H1 (cell line): ENCODE results near the gene CISTR. TPM values are rescaled to one million over a fixed set of nuclear protein-coding genes. Genes with fewer than 3 reads are reported as not detected.

Experiments
- ASH2L ChIP-seq: fragments of 200-600, 300-600 bp; sonication (generic); IDR thresholded peaks from one replicate; pipeline ENCODE4 v1.7.1; 2017; ENCODE audit warnings: low read length
- CREB1 ChIP-seq: IDR thresholded peaks from 2 replicates; pipeline ENCODE4 v1.6.1; 2012; ENCODE audit warnings: inconsistent platforms
- HDAC6 ChIP-seq: IDR thresholded peaks from one replicate; pipeline ENCODE4 v1.7.1; 2012; ENCODE audit warnings: low read depth, mild to moderate bottlenecking, inconsistent platforms, low read length, moderate library complexity
- YY1 ChIP-seq: IDR thresholded peaks from 2 replicates; pipeline ENCODE4 v1.6.1; 2011; ENCODE audit warnings: low read depth, mild to moderate bottlenecking, low read length
- polyA plus RNA-seq, 7 experiments: library from polyadenylated mRNA; depleted of rRNA in 3 of 7; stranded (reverse) in 5 of 7; unstranded in 2 of 7; fragments of >200 nt in 5 of 7; fragments of 200-250 nt in 2 of 7; gene quantifications; 1 replicate in 5 of 7; 2 replicates in 1 of 7; 4 replicates in 1 of 7; pipeline versions ENCODE4 v1.2.1 to v1.2.3, GENCODE V29; 2011 to 2013; ENCODE audit warnings: missing spikeins in 2 of 7, mixed read lengths in 2 of 7
- total RNA-seq: library from RNA; stranded (reverse); fragmentation: NEBNext Ultra II Directional; extraction: Animal tissue kit (Norgen Biotek cat#: 25700); gene quantifications from 2 replicates; pipeline ENCODE4 v1.2.1, GENCODE V29; 2021

The CISTR gene
- total and polyA plus RNA-seq, 2 of the 8 experiments (the other 6 are each of a cell fraction or from before 2014, with no cell fraction given) = not detected

DNA sequence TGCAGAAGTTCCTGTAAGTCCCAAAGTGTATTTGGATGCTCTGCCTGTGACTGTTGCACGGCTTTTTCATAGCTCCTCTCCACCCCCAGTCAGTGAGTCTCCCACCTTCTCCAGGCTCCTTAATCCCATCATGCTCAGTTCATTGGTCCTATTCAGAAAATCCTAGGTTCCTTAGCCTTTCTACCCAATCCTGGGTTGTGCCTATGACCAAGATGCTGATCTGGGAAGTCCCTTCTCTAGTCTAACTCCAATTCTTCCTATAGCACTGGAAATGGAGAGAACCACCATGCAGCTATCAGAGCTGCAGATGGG is 7.7 kb downstream of the CISTR start (continued):
- TF ChIP-seq HDAC6 (no peak), ASH2L (no peak), CREB1 (no peak), YY1 (no peak)
- TF ChIP-seq, all 59 proteins: peak for 0
